Stimulated activated CD4-positive, alpha-beta T cell treated with anti-CD3 and anti-CD28 coated beads, Interleukin-1b, Interleukin-23, amount 100 ng/mL, for 4 hours (primary cell): ENCODE measurements around the gene ZNF224.
"Not testable (repeated sequence)": the region's sequence is repeated elsewhere in the genome, so short reads cannot be mapped to it uniquely, and the experiment has no call there.

ENCODE experiments used
- DNase-seq, 2 donors: peaks; one replicate each; pipeline ENCODE4 v3.0.0-alpha.2; 2020; ENCODE audit warnings: low read depth in 2 of 2

ZNF224 gene

GRCh38 chr19:44093931-44094765 lies at the start of gene ZNF224:
Gene ZNF224, plus strand, starts transcription at chr19:44094361. Its CDS starts 3,513 bp downstream, at chr19:44097874.
- DNase-seq: peak; percentile 60 to 71

- peak in 1 of 2 donors; percentile 11 for DNase-seq
These were observed 43.2 kb upstream of the ZNF224 start for GRCh38 chr19:44050740-44051649.

- DNase-seq: peak; percentile 25 to 66
These were observed 42.3 kb upstream of the ZNF224 start, which contains the start of gene ZNF223 for GRCh38 chr19:44051650-44052402. Gene ZNF223, plus strand, starts transcription at chr19:44052036. Its CDS starts 3,141 bp downstream, at chr19:44055177.

- DNase-seq: no peak
These were observed 38.3 kb upstream of the ZNF224 start for GRCh38 chr19:44055870-44056269.

- no peak for DNase-seq
These were observed 34.9 kb upstream of the ZNF224 start for GRCh38 chr19:44059229-44059628.

GRCh38 chr19:44061038-44061437 lies 33.1 kb upstream of the ZNF224 start:
- DNase-seq: no peak

GRCh38 chr19:44066305-44066704 lies 27.9 kb upstream of the ZNF224 start:
- DNase-seq: no peak

GRCh38 chr19:44069415-44069814 lies 24.7 kb upstream of the ZNF224 start:
- no peak for DNase-seq

- DNase-seq: peak; percentile 66 to 73
These were observed 22.2 kb upstream of the ZNF224 start, which contains the start of gene ZNF284 for GRCh38 chr19:44071824-44072542. Gene ZNF284, plus strand, starts transcription at chr19:44072159. Its CDS starts 4,231 bp downstream, at chr19:44076390.

GRCh38 chr19:44072543-44073401 lies 21.4 kb upstream of the ZNF224 start:
- DNase-seq: no peak

- DNase-seq: no peak
These were observed 17.8 kb upstream of the ZNF224 start for GRCh38 chr19:44076325-44076724.

GRCh38 chr19:44092108-44092507 lies 2.1 kb upstream of the ZNF224 start:
- no peak for DNase-seq

- no peak for DNase-seq
These were observed 13.6 kb downstream of the ZNF224 start for GRCh38 chr19:44107751-44108150.

- DNase-seq: no peak
These were observed 15.3 kb downstream of the ZNF224 start for GRCh38 chr19:44109458-44109857.

GRCh38 chr19:44111910-44112463 lies 17.8 kb downstream of the ZNF224 start:
- DNase-seq: no peak

- DNase-seq: no peak
These were observed 18.6 kb downstream of the ZNF224 start for GRCh38 chr19:44112802-44113137.

- DNase-seq: peak; percentile 65 to 66
These were observed 19.1 kb downstream of the ZNF224 start, which contains the start of gene ZNF225 for GRCh38 chr19:44113138-44113783. Gene ZNF225, plus strand, starts transcription at chr19:44113399. Its CDS starts 2,429 bp downstream, at chr19:44115828.

- no peak for DNase-seq
These were observed 19.7 kb downstream of the ZNF224 start for GRCh38 chr19:44113784-44114390.

GRCh38 chr19:44121162-44121561 lies 27.0 kb downstream of the ZNF224 start:
- DNase-seq: not testable (repeated sequence)
